Activated CD4-positive, alpha-beta T cell treated with anti-CD3 and anti-CD28 coated beads, Interleukin-2, amount 50 U/mL, for 16 hours (primary cell): ENCODE data around the gene SLC45A1.

Source experiments
- DNase-seq: peaks from one replicate; pipeline ENCODE4 v3.0.0-alpha.2; 2020

The SLC45A1 gene

DNA sequence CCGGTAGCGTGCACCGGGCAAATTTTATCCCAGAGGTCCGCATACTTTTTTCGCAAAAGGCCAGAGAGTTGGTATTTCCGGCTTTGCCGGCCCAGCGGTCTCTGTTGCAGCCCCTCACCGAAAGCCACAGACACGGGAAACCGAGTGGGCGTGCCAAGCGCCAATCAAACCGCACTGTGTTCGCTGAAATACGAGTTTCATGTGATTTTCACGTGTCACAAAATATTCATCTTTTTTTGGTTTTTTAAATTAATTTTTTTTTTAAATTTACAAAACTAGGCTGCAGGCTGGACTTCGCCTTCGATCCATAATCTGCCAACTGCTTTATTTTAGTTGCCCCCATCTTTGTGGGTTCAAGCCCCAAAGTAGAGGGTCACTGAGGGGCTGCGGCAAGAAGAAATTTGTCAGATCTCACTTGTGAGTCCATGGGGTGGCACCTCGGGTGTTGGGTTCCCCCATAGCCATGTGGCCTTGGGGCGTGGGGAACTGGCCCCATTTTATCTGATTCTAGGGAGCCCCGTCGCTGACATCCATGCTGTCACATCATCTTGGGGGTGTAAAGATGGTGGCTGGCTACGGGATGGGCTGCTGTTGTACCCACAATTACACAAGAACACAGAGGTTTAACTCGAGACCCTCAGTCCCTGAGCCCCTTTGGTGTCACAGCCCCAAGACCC is 20.8 kb downstream of the SLC45A1 start:
- no peak for DNase-seq

- no peak for DNase-seq
These were observed 21.3 kb downstream of the SLC45A1 start for GRCh38 chr1:8339203-8339600.

- no peak for DNase-seq
These were observed 22.5 kb downstream of the SLC45A1 start for GRCh38 chr1:8340448-8340847.

DNA sequence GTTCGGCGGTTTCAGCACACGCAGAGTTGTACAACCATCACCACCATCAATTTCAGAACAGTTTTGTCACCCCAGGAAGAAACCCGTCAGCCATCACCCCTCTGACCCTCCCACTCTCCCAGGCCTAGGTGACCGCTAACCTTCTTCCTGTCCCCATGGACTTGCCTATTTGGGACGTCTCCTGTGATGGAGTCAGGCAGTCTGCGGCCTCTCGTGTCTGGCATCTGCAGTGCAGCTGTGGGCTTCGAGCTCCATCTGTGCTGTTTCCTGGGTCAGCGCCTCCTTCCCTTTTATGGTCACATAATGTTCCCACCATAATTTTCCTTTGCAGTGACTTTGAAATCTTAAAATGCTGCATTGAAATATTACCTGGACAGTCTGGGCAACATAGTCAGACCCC is 24.4 kb downstream of the SLC45A1 start:
- DNase-seq: no peak

DNA sequence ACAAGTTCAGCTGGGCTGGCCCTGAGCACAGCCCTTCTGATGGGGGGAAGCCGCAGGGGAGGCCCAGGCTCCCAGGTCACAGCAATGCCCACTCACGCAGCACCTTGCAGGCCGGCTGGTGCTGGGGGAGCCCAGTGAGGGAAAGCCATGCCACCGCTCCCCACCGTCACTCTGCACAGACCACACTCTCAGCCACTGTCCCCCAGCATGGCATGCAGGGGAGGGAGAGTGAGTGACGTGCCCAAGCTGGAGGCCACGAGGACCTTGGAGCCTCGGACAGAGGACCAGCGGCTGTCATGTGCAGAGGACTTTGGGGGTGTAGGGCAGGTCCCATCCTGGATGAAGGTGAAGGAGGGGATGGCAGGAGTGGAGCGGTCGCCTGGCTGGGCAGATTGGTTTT is 25.1 kb downstream of the SLC45A1 start:
- no peak for DNase-seq

- DNase-seq: no peak
These were observed 25.6 kb downstream of the SLC45A1 start for GRCh38 chr1:8343464-8344001.

DNA sequence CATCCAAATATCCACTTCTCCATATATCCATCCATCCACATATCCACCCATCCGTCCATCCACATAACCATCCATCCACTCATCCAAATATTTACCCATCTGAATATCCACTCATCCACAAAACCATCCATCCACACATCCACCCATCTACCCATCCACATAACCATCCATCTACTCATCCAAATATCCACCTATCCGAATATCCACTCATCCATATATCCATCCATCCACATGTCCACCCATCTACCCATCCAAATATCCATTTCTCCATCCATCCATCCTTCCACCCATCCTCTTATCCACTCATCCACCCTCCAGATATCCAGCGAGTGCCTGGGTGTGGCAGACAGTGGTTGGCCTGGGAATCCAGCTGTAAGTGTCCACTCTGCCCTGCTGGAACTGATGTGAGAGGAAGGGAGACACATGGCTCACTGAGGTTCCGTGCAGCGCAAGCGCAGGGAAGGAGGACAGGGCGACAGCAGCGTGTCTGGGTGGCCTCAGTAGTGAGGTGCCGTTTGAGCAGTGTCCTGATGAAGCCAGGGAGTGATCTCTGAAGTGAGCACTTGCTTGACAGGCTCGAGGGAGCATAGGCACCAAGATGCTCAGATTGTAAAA is 27.1 kb downstream of the SLC45A1 start:
- DNase-seq: no peak

DNA sequence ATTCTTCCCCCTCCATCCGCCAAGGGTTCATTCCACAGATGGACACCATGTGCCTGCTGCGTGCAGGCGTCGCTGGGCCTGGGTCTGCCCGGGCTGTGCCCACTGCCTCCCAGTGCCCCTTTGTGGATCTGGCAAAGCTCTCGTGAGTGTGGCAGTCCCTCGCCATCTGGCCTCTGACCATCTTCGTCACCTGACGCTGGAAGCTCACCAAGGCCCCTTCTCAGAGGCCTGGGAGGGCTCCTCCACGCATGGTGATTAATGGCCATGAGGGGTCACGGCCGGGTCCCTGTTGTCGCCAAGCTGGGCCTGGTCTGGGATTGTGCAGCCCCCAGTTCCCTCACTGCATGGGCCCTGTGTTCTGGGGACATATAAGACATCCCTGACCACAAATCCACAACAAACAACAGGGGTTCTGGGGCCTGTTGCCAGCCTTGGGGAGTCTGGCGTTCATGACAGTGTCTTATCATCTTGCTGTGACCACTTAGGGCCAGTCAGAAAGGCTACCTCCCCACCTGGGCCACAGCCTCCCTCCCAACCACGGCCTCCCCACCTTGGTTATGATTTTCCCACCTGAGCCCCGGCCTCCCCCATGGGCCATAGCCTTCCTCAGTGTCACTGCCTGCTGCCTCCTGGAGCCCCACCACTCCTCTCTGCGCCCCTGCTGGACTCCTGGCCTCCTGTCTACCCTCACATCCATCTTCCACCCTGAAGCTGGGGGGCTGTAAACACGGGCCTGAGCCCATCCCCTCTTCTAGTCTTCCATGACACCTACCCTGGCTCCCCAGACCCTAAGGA is 27.9 kb downstream of the SLC45A1 start:
- DNase-seq: no peak

GRCh38 chr1:8347635-8348034 is 29.7 kb downstream of the SLC45A1 start:
- no peak for DNase-seq

DNA sequence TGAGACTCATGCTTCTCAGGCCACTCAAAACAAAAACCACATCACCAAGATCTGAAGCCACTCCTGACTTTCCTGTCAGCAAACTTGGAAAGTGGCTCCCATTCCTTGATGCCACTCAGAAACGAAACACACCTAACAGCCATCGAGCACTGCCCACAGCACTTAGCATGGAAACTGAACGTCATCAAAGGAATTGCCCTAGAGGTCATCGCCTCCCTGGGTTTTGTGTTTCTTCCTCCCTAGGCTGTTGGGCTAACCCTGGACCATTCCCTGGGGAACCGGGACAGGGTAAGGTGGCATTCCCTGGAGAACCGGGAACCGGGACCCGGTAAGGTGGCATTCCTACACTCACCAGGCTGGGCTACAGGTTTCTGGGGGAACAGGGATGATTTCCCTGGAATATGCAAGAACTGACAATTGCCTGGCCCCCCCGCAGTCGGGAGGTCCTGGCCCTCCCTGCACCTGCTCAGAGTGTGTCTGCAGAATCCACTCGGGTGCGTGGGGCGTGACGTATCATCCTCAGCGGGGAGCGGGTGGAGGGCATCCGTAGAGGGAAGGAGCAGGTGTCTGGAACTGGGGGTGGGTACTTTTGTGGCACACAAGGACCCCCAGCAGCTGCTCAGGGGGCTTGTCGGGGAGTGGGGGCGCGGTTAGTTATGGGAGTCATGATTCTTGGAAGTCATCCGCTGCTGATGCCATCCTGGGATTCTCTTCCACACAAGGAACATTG is 30.3 kb downstream of the SLC45A1 start:
- DNase-seq: no peak

DNA sequence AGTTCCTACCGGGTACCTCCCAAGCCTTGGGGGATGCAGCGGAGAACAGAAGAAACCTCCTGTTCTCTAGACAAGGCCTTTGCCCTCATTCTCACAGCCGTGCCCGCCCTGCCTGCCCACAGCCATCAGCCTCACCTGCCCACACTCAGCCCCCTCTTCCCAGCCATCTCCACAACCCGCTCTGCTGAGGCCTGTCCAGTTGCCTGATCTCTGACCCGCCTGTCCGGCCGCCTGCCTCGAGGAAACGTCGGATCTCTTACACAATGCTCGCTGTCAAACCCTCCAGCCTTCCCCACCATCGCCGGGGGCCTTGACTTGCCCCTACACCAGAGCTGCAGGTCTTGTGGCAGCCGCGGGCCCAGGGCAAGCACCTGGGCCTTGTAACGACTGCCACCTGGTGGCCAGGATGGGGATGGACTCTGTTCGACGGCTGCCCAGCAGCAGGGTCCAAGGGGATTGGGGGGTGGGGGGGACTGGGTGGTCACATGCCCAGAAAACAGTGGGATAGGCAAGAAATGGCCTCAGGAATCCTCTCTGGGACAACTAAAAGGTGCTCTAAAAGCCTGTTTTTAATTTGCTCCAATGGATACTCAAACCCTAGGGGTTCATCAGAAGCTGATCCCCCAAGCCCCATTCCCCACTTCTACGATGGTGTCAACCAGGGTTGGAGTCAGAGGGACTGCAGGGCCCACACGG is 31.0 kb downstream of the SLC45A1 start:
- peak; percentile 59 for DNase-seq

GRCh38 chr1:8349473-8349865 is 31.6 kb downstream of the SLC45A1 start:
- DNase-seq: no peak

DNA sequence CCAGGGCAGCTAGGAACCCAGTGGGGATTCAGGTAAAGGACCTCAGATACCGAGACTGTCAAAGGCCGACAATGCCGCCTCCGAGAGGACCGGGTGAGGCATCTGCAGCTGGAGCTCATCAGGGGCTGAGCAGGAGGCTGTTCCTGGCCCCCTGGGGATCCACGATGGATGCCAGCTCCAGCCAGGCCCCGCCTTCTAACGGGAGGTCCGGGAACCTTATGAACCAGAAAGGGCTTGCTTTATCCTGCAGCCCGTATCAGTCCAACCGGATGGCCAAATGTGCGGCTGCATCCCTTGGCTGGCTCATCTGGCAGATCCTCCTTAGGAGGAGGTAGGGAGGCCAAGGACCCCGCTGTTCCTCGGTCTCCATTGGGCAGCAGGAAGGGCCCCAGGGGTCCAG is 32.0 kb downstream of the SLC45A1 start:
- DNase-seq: no peak

DNA sequence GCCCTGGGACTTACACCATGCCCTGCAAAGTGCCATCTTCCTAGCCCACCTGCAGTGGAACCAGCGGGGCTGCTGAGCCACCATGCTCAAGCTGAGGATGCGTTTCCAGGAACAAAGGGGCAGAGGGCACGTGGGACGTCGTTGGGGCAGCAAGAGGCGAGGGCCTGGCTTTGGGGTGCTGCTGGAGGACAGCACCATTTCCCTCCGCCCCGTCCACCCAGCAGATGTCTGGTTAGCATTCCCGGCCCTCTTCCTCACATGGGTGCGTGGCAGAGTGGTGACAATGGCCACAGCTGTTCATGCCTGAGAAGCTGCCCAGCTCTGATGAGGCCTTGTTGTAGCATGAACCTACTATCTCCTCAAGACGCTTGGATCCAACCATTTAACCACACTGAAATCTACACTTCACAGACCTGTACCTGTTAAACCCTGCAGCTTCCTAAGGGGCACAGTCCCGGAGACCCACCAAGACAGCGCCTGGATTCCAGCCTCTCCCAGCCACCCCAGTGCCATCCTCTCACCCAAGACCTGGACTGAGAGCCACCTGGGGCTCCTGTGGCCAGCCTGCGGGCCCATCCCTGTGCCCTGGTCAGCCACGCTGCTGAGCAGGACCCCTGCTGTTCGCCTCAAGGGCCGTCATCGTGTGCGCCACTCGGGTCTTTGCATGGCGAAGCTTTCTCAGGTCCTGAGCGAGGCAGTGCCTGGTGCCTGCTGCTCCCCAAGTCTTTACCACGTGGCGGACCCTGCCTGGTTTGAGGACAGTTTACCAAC is 33.2 kb downstream of the SLC45A1 start:
- DNase-seq: no peak

- no peak for DNase-seq
These were observed 34.0 kb downstream of the SLC45A1 start for GRCh38 chr1:8351693-8352470.

GRCh38 chr1:8352471-8352845 is 34.5 kb downstream of the SLC45A1 start:
- no peak for DNase-seq

DNA sequence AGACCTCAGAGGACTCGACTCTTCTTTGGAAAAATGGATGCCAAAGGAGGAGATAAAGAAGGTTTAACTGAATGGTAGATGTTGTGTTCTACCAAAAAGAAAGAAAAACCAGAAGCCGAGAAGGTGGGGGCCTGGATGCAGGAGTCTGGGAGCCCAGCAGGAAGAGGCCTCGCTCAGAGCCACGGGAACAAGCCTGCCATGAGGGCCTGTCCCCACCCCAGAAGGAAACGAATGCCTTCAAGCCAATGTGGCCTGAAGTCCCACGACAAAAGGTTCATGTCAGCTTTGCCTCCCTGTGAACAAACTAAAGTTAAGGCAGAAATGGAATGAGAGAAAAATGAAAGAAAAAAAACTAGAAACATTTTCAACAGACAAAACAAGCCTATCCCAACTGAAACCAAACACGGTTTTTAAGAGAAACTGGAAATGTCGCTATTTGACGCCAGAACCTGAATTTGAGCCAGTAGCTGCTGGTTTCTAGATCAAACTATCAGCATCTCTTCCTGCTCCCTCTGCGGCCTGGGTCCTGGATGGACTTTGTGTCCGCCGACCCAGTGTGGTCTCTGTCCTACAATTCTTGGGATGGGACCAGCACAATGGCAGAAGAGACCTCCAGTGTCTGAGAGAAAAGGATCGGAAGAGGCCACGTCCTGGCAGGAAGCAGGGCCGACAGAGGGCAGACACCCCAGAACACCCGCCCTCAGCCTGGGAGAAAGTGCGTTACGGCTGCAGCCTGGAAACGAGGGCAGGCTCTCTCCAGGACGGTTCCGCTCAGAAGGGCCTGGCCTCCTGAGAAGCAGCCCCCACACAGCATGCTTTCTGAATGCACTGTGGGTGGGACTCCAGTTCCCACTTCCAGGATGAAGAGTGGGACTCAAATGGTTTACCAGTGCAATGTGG is 35.2 kb downstream of the SLC45A1 start:
- DNase-seq: no peak

DNA sequence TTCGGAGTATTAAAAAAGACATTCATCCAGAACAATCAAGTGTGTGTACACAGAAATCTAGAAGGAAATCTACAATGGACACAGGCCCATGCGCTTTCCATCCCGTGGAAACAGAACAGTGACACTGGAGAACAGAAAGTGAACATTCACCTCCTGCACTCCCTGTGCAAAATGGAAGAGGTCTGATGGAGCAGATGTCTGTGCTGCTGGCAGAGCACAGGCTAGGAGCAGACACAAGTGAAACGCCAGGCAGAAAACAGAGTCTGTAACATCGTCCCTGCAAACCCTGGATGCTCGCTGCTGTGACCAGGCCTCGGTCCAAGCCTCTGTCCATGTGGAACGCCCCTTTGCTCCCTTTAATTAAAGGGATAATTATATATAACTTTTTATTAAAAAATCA is 36.1 kb downstream of the SLC45A1 start:
- DNase-seq: no peak

GRCh38 chr1:8355439-8356255 is 37.7 kb downstream of the SLC45A1 start:
- no peak for DNase-seq
